Naive B cell (primary cell): ENCODE measurements around the gene ARHGDIB. TPM values are rescaled to one million over a fixed set of nuclear protein-coding genes. Genes with fewer than 3 reads are reported as not detected.

Experiments used
- ATAC-seq, 2 donors: fragments of 150-1000 bp; cut with Tn5 transposase; 2 replicates each; pipeline ENCODE4 v1.10.0; 2021; ENCODE audit warnings: low read depth in 2 of 2, mild to moderate bottlenecking in 2 of 2, moderate library complexity in 2 of 2
- DNase-seq: peaks from one replicate; pipeline ENCODE4 v3.0.0; 2022
- H3K27ac Mint-ChIP-seq, 6 donors: one replicate each; pipeline ENCODE4 v1.8.0; 2020 to 2022; ENCODE audit warnings: mild to moderate bottlenecking in 6 of 6, mixed read lengths in 6 of 6, moderate library complexity in 5 of 6, inconsistent platforms in 2 of 6
- H3K27me3 Mint-ChIP-seq, 3 donors: one replicate each; pipeline ENCODE4 v1.8.0; 2021 to 2022; ENCODE audit warnings: mixed read lengths in 3 of 3, mild to moderate bottlenecking in 1 of 3
- H3K36me3 Mint-ChIP-seq, 2 donors: one replicate each; pipeline ENCODE4 v1.8.0; 2020 to 2022; ENCODE audit warnings: mixed read lengths in 2 of 2, inconsistent platforms in 1 of 2, mild to moderate bottlenecking in 1 of 2
- H3K4me1 Mint-ChIP-seq, 3 donors: one replicate each; pipeline ENCODE4 v1.8.0; 2020 to 2022; ENCODE audit warnings: mixed read lengths in 3 of 3, inconsistent platforms in 1 of 3, mild to moderate bottlenecking in 1 of 3, moderate library complexity in 1 of 3
- H3K4me3 Mint-ChIP-seq, 8 donors: one replicate each; pipeline ENCODE4 v1.8.0; 2020 to 2022; ENCODE audit warnings: mild to moderate bottlenecking in 8 of 8, mixed read lengths in 8 of 8, moderate library complexity in 8 of 8, inconsistent platforms in 2 of 8
- H3K9me3 Mint-ChIP-seq, 7 donors: one replicate each; pipeline ENCODE4 v1.8.0; 2020 to 2022; ENCODE audit warnings: mixed read lengths in 7 of 7, mild to moderate bottlenecking in 5 of 7, inconsistent platforms in 2 of 7, moderate library complexity in 1 of 7
- polyA plus RNA-seq, 6 donors: library from polyadenylated mRNA; unstranded; fragments of 300-500 nt; fragmentation: Illumina TruSeq; gene quantifications; one replicate each; pipeline ENCODE4 v1.2.3, GENCODE V29; 2021; ENCODE audit warnings: low read depth in 6 of 6

ARHGDIB gene
- polyA plus RNA-seq, 6 donors from 2014 or later: 2,706 to 4,844 (median 2,864) TPM

- no peak for ATAC-seq
- no peak for DNase-seq
- Mint-ChIP-seq H3K36me3 (peaks cover 20 to 25% of the 10 kb centered on the region in 2 donors), H3K4me1 (peaks cover 0 to 9% (median 5%) of the 10 kb centered on the region in 3 donors), H3K27ac (no peak overlapping the region), H3K9me3 (peaks cover 0 to 4% (median 0%) of the 10 kb centered on the region in 7 donors), H3K27me3 (no peaks in the 10 kb centered on the region), H3K4me3 (no peak overlapping the region)
Observed at GRCh38 chr12:14907953-14908352, 53.4 kb downstream of the ARHGDIB start.

GRCh38 chr12:14906114-14906513 is 55.3 kb downstream of the ARHGDIB start:
- ATAC-seq (no peak), DNase-seq (no peak)
- H3K9me3 Mint-ChIP-seq: peaks cover 0 to 4% (median 0%) of the 10 kb centered on the region in 7 donors
- H3K4me1 Mint-ChIP-seq: peaks cover 0 to 9% (median 5%) of the 10 kb centered on the region in 3 donors
- H3K27ac Mint-ChIP-seq: no peak overlapping the region
- H3K36me3 Mint-ChIP-seq: peaks cover 13 to 20% of the 10 kb centered on the region in 2 donors
- no peaks in the 10 kb centered on the region for H3K27me3 Mint-ChIP-seq
- H3K4me3 Mint-ChIP-seq: no peak overlapping the region

GRCh38 chr12:14905269-14906004 is 56.0 kb downstream of the ARHGDIB start:
- Mint-ChIP-seq H3K4me1 (peaks cover 0 to 9% (median 5%) of the 10 kb centered on the region in 3 donors), H3K9me3 (peaks cover 0 to 4% (median 0%) of the 10 kb centered on the region in 7 donors), H3K27me3 (no peaks in the 10 kb centered on the region), H3K4me3 (no peak overlapping the region), H3K27ac (peak overlapping the region in 1 of 6 donors; percentile 47), H3K36me3 (peaks cover 11 to 15% of the 10 kb centered on the region in 2 donors)
- no peak for DNase-seq
- no peak for ATAC-seq

DNA sequence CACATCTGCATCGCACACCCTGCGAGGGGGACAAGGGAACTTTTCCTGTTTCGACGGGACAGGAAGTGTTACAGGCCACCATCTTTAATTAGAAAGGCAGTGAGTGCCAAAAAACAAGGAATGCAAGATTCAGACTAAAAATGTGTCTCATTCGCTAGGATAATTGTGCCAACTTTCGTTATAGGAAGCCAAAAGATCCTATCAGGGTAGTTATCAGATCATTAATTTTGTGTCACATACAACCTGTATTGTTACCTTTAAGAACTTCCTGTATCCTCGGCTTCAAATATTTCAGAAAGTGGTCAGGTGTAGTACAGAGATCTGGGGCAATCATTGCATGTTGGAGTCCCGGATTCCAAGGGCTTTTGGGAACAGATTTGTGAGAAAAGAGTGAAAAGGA is 56.5 kb downstream of the ARHGDIB start:
- H3K27ac Mint-ChIP-seq: peak overlapping the region in 1 of 6 donors; percentile 47
- no peak overlapping the region for H3K4me3 Mint-ChIP-seq
- ATAC-seq (no peak), DNase-seq (no peak)
- H3K36me3 Mint-ChIP-seq: peaks cover 13 to 14% of the 10 kb centered on the region in 2 donors
- peaks cover 0 to 9% (median 5%) of the 10 kb centered on the region in 3 donors for H3K4me1 Mint-ChIP-seq
- H3K9me3 Mint-ChIP-seq: peaks cover 0 to 4% (median 0%) of the 10 kb centered on the region in 7 donors
- H3K27me3 Mint-ChIP-seq: no peaks in the 10 kb centered on the region

DNA sequence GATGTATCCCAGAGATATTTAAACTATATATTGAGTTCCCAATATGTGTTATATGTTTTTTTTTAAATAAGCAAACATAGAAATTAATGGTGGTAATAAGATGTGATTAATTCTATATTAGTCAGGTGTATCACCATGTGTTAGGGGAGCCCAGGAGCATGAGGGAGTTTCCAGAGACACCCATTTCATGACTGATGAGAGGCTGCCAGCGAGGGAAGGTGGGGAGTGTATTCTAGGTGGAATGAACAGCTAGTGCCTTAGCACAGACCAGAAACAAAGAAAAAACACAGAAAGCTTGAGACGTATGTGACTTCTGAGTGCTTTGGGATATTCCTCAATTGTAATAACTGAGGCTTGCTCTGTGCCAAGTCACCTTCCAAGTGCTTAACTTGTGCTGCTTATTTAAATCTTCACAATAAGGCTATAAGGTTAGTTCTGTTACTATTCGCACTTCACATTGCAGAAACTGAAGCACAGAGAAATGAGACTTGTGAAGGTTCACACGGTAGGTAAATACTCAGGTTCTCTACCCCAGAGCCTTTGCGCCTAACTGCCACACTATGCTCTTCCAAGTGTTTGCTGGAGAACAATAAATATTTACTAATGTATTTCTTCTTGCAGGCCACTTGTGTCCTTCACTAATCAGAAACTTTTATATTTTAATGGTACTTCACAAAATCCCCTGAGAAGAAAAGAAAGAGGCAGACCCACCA is 57.9 kb downstream of the ARHGDIB start:
- peaks cover 0 to 9% (median 5%) of the 10 kb centered on the region in 3 donors for H3K4me1 Mint-ChIP-seq
- DNase-seq: no peak
- no peak overlapping the region for H3K27ac Mint-ChIP-seq
- peaks cover 0 to 4% (median 0%) of the 10 kb centered on the region in 7 donors for H3K9me3 Mint-ChIP-seq
- no peak for ATAC-seq
- peaks cover 10 to 11% of the 10 kb centered on the region in 2 donors for H3K36me3 Mint-ChIP-seq
- no peak overlapping the region for H3K4me3 Mint-ChIP-seq
- no peaks in the 10 kb centered on the region for H3K27me3 Mint-ChIP-seq

- no peaks in the 10 kb centered on the region for H3K9me3 Mint-ChIP-seq
- no peak overlapping the region for H3K4me3 Mint-ChIP-seq
- H3K27me3 Mint-ChIP-seq: no peaks in the 10 kb centered on the region
- H3K36me3 Mint-ChIP-seq: peaks cover under 1 to 10% of the 10 kb centered on the region in 2 donors
- DNase-seq: no peak
- ATAC-seq: no peak
- peaks cover 0 to 9% (median 5%) of the 10 kb centered on the region in 3 donors for H3K4me1 Mint-ChIP-seq
- H3K27ac Mint-ChIP-seq: no peak overlapping the region
Observed at GRCh38 chr12:14902465-14902864, 58.9 kb downstream of the ARHGDIB start.

GRCh38 chr12:14901228-14901562 is 60.2 kb downstream of the ARHGDIB start:
- Mint-ChIP-seq H3K36me3 (peaks cover 0 to 7% of the 10 kb centered on the region in 2 donors), H3K9me3 (no peaks in the 10 kb centered on the region), H3K4me1 (peaks cover 0 to 9% (median 5%) of the 10 kb centered on the region in 3 donors), H3K27me3 (no peaks in the 10 kb centered on the region), H3K27ac (no peak overlapping the region), H3K4me3 (no peak overlapping the region)
- DNase-seq (no peak), ATAC-seq (no peak)

DNA sequence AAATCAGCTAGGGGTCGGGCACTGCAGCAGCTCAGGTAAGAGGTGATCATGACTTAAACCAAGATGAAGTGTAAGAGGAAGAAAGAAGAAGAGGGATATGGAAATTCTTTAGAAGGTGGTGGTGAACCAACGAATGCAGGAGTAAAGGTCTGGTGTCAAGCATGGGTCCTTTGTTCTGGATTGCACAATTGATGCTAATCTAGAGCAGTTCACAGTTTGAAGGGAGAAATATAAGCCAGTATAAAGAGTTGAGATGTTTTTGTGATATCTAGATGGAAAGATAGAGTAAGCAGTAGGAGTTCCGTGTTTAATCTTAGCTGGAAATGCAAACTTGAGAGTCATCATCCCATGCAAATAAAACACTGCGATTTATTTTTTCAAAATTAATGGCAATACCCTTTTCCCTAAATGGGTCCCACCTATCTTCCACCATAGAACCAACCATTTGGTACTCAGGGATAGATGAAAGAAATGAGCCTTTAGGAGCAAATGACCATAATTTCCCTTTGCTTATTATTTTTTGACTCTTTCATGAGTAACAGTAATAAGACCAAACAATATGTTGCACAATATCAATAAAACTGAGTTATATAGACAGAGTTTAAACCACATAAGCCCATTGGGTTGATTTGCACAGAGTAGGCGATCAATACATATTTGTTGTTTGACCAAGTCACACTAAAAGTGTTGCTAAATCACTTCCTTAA is 60.7 kb downstream of the ARHGDIB start:
- Mint-ChIP-seq H3K9me3 (no peaks in the 10 kb centered on the region), H3K36me3 (peaks cover 0 to 7% of the 10 kb centered on the region in 2 donors), H3K27me3 (no peaks in the 10 kb centered on the region), H3K4me3 (no peak overlapping the region), H3K4me1 (peaks cover 0 to 9% (median 5%) of the 10 kb centered on the region in 3 donors), H3K27ac (no peak overlapping the region)
- DNase-seq: no peak
- ATAC-seq: no peak

DNA sequence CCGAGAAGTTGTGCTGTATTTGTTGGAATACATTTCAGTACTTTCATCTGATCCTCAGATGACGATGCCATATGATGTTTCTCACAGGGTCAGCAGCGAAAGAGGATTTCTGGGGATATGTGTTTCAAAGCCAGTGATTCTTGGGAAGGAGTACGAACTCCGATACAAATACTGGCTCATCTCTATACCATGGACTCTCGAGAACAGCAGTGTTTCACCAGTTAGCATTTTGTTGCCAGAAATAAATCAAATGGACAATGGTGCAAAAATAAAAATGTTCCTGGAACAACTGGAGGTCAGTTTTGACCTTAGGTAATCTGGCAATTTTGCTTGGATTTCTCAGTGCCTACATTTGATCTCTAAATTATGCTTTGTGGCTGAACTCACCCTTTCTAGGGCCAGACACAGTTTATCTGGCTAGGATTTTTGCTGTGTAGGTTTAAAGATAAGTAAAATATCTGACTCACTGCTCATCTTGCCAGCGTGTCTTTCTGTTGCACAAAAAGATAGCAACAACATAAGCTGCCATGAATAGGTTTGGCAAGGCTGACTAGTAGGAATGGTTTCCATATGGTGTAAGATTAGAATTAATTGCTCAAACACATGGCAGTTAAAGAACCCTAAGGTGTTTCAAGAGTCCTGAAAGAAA is 64.8 kb downstream of the ARHGDIB start:
- DNase-seq (no peak), ATAC-seq (no peak)
- H3K9me3 Mint-ChIP-seq: peaks cover 0 to 2% (median 0%) of the 10 kb centered on the region in 7 donors
- no peak overlapping the region for H3K4me3 Mint-ChIP-seq
- H3K36me3 Mint-ChIP-seq: peaks cover 6 to 7% of the 10 kb centered on the region in 2 donors
- no peaks in the 10 kb centered on the region for H3K27me3 Mint-ChIP-seq
- no peak overlapping the region for H3K27ac Mint-ChIP-seq
- no peaks in the 10 kb centered on the region for H3K4me1 Mint-ChIP-seq

- peak overlapping the region in 1 of 8 donors; percentile 59 for H3K4me3 Mint-ChIP-seq
- peaks cover 0 to 2% (median 0%) of the 10 kb centered on the region in 7 donors for H3K9me3 Mint-ChIP-seq
- no peaks in the 10 kb centered on the region for H3K4me1 Mint-ChIP-seq
- no peaks in the 10 kb centered on the region for H3K27me3 Mint-ChIP-seq
- H3K36me3 Mint-ChIP-seq: peaks cover 0 to 6% of the 10 kb centered on the region in 2 donors
- peak overlapping the region in 1 of 6 donors; percentile 15 for H3K27ac Mint-ChIP-seq
- ATAC-seq (no peak), DNase-seq (no peak)
Observed at GRCh38 chr12:14893506-14894250, 67.7 kb downstream of the ARHGDIB start.

- Mint-ChIP-seq H3K36me3 (peaks cover 0 to 6% of the 10 kb centered on the region in 2 donors), H3K9me3 (peaks cover 0 to 2% (median 0%) of the 10 kb centered on the region in 7 donors), H3K27ac (no peak overlapping the region), H3K27me3 (peaks cover 4 to 7% (median 5%) of the 10 kb centered on the region in 3 donors), H3K4me3 (no peak overlapping the region), H3K4me1 (no peaks in the 10 kb centered on the region)
- no peak for ATAC-seq
- no peak for DNase-seq
Observed at GRCh38 chr12:14892726-14893505, 68.5 kb downstream of the ARHGDIB start.
